D341Med (cell line): ENCODE results near the gene IGF2.
A peak's percentile ranks its signal among the peaks of the same experiment; 100 is the strongest.

Experiments used
- DNase-seq: peaks from one replicate; pipeline ENCODE4 v3.0.0; 2012; ENCODE audit warnings: low spot score

The IGF2 gene

DNA sequence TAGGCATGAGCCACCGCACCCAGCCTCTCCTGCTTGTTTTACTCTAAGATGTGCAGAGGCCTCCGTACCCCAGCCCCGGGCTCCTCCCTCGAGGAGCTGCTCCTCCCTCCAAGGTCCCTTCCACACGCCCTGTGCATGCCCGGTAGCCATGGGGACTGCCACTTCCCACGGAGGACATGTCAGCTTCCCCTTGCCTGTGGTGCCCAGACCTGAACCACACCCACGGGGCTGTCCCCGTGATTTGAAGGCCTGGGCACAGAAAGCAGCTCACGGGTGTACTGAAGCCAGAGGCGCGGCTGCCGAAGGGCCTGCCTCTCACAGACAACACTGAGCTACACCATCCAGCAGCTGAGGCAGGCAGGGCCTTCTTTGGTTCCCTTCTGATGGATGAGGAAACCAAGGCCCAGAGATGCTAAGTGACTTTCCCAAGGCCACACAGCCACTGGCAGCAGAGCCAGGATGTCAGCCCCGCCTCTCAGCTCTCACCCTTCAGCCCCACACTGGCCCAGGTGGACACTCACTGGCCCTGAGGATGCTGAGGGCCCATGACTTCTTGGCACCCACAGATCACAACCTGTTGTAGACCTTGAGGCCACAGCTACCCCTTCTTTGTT is 14.5 kb upstream of the IGF2 start:
- DNase-seq, result no peak

GRCh38 chr11:2151500-2152257 is 12.5 kb upstream of the IGF2 start:
- peak; percentile 80 for DNase-seq

GRCh38 chr11:2149864-2150847 is 11.0 kb upstream of the IGF2 start:
- no peak for DNase-seq

- no peak for DNase-seq
Measured at GRCh38 chr11:2149460-2149859, 10.3 kb upstream of the IGF2 start.

- no peak for DNase-seq
Measured at GRCh38 chr11:2148595-2148994, 9.4 kb upstream of the IGF2 start.

DNA sequence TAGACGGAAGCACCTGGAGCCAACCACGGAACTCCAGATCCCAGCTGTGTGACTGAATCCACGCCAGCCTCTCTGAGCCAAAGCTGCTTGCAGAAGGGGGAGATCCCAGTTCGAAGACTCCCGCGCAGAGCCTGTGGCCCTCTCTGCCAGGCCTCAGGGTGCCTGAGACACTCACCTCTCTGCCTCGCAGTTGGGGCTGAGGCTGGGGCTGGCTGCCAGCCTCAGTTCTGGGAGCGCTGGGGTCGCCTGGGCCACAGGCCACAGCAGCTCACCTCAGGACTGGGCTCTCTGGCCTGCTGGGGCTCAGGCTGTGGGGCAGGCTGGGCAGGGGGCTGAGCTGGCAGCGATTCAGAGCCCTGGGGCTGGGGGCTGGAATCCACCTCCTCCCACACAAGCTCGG is 8.2 kb upstream of the IGF2 start:
- DNase-seq, result no peak

DNA sequence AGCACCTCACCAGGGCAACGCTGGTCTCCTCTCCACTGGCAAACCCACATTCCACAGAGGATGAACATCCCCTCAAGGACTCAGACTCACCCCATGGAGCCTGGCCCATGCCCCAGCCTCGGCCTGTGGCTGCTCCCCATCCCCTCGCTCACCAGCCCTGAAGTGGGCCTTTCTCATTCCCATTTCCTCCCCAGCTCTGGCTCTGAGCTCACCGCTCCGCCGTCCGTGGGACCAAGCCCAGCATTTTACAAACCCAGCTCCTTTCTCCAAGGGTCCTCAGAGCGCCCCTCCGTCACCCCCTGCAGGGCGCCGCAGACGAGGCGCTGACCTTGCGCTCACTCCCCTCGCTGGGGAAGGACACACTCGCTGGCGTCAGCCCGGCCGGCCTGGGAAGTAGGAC is 6.9 kb upstream of the IGF2 start:
- DNase-seq, result no peak

DNA sequence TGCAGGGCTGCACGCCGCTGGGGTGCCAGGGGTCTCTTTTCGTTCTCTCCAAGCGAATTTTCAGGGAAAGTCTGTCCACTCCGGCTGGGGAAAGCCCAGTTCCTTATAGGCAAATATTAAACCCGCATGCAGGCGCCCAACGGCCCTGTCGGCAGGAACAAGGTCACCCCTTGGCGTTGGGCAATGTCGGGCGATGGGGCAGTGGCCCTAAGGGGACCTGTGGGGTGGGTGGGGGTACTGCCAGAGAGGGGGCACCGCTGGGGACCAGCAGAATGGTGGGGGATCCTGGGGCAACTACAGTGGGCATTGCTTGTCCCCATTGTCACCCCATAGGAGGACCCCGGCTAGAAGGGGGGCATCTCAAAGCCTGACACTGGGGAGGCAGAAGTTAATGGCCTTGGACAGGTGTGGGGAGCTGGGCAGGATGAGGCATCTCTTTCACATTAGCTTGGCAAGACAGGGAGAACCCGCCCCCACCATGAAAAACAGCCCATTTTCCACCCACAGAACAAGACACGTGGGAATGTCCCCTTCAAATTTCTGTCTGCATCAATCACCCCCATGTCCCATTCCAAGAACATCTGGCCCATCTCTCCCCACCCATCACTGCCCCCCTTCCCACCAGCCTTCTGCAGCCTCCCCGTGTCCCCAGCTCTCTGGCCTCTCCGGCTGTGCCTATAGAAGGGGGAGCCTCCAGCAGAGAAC is 5.5 kb upstream of the IGF2 start:
- no peak for DNase-seq

- no peak for DNase-seq
Measured at GRCh38 chr11:2143799-2144543, 4.8 kb upstream of the IGF2 start.

DNA sequence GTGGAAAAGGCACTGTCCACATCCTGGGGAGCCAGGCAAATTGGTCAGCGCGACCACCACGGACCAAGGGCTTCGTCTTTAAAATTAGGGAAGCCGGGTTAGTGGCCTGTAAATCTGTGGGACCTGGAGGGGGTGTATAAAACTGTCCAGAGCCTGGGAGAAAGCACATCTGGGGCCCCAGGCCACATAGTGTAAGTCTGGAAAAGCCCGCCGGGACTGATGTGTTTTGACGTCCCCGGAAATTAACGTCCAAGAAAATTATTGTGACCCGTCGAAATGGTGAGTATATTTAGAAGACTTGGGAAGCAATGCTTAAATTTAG is 4.2 kb upstream of the IGF2 start:
- no peak for DNase-seq

DNA sequence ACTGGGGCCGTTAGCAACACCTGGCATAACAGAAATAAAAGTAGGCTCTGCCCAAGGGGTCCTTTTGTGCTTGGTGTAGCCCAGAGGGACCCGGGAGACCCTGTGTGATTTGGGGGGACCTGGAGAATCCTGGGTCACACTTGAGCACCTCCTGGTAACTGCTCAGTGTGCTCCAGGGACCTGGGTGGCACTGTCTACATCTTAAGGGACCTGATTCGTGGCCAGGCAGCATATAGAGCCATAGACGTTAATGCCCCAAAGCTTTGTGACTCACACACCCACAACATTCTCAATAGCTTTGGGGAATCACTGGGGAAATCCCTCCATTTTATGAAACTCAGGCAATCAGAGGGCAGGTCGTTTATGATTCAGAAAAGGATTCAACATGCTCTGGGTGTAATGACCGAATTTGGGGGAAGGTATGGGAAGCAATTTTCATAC is 3.6 kb upstream of the IGF2 start:
- no peak for DNase-seq

DNA sequence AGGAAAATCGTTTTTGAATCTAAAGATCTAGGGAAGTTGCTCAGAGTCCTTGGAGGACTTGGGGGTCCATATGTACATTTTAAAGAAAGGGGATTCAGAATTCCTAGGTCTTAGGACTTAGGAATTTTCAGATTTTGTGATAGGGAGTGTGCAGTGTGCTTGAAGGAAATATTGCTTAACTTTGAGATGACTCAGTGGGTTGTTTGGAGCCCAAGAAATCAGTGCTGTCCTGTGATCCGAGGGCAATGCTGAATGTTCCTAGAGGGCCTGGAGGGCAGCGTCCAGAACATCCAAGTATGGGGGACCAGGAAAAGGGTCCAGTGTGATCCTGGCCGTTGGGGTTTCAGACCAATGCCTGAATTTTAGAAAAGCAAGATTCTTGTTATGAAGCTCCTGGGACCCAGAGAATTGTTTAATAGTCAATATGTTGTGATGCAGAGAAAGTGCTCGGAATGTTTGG is 3.1 kb upstream of the IGF2 start:
- no peak for DNase-seq

DNA sequence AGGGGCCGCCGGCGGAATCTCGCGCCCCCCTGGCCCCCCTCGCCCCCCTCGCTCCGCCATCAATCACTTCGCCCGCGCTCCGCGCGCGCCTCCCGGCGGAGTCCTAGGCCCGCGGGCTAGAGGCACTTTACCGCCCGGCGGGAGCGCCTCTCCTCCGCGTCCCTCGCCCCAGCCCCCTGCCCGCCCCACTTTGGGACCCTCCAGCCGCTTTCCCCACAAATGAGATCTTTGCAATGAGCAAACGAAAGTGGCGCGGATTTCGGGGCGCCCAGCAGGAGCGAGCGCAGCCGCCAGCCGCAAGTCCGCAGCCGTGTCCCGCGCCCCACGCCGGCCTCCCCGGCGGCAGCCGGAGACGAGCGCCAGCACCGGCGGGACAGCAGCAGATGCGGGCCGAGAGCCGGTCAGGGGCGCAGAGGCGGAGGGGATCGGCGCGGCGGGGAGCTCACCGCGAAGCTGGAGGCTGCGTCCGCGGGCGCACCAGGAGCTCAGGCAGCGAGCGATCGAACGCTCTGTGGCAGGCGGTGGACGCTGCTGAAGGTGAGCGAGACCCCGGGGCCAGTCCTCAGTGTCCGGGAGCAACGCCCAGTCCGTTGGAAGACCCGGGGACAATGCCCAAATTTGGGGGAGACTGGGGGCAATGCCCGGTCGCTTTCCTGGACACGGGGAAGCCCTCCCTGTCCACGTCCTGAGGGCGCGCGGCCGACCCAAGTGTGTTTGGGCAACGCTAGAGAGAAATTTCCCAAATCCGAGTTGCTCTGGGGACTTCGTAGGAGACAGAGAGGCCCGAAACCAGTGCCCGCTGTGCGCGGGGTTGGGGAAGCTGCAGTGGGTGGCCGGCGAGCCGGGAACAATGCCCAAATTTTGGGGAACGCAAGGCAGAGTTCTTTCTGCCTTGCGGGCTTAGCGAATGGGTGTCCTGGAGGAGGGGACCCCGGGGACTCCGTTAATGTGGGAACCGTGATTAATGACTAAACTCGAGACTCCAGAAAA is 1.5 kb upstream of the IGF2 start:
- DNase-seq, result no peak

DNA sequence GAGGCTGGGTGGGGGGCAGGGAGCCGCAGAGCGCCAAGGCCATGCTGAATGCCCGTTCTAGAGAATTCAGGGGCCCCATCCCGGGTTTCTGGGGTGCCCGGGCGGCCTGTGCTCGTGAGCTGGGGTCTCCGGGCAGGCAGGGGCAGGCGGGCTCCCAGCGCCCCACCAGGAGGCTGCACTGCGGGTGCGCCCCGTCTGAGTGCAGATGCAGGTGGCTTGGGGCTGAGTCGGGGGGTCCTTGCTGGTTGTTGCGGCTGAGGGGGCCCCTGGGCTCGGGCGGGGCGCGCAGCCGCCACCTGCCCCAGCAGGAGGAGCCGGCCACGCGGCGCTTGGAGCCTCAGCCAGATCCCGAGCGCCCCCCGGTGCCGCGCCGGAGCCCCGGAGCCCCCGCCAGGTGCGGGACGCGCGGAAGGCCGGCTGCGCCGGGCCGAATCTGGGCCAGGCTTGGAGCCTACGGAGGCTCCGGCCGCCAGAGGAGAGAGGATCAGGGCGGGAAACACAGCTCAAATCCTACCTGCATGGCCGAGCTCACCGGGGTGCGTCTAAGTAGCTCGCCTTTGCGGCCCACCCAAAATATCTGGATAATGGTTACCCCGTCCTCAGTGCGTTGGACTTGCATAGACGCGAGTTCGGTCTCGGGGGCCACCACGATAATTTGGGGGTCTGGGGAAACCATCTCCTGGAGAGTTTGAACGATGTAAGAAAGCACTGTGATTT is 590 bp upstream of the IGF2 start:
- DNase-seq, result no peak

GRCh38 chr11:2138431-2139122 is 612 bp downstream of the IGF2 start:
- DNase-seq, result no peak

DNA sequence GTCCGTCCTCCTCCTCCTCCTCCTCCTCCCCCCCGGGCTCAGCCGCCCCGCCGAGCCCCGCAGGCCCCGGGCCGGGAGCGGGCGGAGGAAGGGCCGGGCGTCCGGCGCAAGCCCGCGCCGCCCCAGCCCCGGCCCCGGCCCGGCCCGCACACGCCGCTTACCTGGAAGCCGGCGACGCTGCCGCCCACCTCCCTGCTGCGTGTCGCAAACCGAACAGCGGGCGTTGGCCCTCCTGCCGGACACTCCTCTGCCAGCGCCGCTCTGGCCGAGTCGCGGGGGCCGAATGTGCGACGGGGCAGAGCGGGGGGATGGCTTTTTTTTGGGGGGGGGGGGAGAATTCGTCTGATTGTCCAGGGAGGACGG is 1.1 kb downstream of the IGF2 start:
- no peak for DNase-seq

GRCh38 chr11:2137202-2138067 is 1.8 kb downstream of the IGF2 start:
- no peak for DNase-seq

DNA sequence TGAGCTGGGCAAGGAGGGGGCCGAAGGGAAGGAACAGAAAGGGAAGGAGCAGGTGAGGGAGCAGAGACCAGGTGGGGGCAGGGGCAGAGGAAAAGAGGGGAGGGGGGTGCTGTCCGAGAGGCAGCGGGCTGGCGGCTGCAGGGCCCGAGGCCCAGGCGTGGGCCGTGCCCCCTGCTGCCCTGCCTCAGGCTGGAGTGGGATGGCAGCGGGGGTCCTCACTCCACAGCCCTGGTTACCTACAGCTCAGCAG is 2.3 kb downstream of the IGF2 start:
- no peak for DNase-seq
